BJ (cell line): Measurements from ENCODE around the gene TSPAN10. TPM values are rescaled to one million over a fixed set of nuclear protein-coding genes. Genes with fewer than 3 reads are reported as not detected.

Experiments
- CTCF ChIA-PET: fragments of 350-600 bp; formaldehyde crosslinking; extraction: SDS; loops from one replicate; lab custom pipeline; 2021; ENCODE audit warnings: antibody characterized with exemption, inconsistent platforms; lab: Yijun Ruan, JAX
- POLR2A ChIA-PET: fragments of 300-600 bp; sonication (Branson Sonifier 250); formaldehyde crosslinking; extraction: SDS; loops from one replicate; lab custom pipeline; 2021; ENCODE audit warnings: antibody characterized with exemption; lab: Charles Lee
- DNase-seq: peaks from one replicate; pipeline ENCODE4 v3.0.0-alpha.2; 2011; ENCODE audit warnings: low read depth
- H3K27me3 ChIP-seq: 2 replicates; pipeline ENCODE4 v1.6.0; 2011; ENCODE audit warnings: low read length; ENCODE audit not compliant: control insufficient read depth, insufficient read depth
- H3K36me3 ChIP-seq: 2 replicates; pipeline ENCODE4 v1.5.1; 2011; ENCODE audit warnings: low read length; ENCODE audit not compliant: control insufficient read depth, insufficient read depth
- H3K4me3 ChIP-seq: 2 replicates; pipeline ENCODE4 v1.5.1; 2011; ENCODE audit warnings: low read depth, mild to moderate bottlenecking, control low read depth, low read length
- CTCF ChIP-seq: IDR thresholded peaks from 2 replicates; pipeline ENCODE4 v1.5.1; 2011; ENCODE audit warnings: low read depth, mild to moderate bottlenecking, control low read depth, inconsistent platforms, low read length, moderate library complexity; ENCODE audit not compliant: insufficient read depth
- polyA plus RNA-seq: library from polyadenylated mRNA; depleted of rRNA; stranded (reverse); fragments of >200 nt; gene quantifications from 2 replicates; pipeline ENCODE4 v1.2.3, GENCODE V29; 2011

TSPAN10 gene
- polyA plus RNA-seq, 1 experiment: 3.0 TPM

- DNase-seq: no peak
- no peak overlapping the region for H3K4me3 ChIP-seq
- ChIA-PET CTCF (interaction anchor here (1.1 kb wide), 1 partner anchor 35 kb away, joined by 3 read pairs; no protein-coding TSS in a partner anchor), POLR2A (no interaction called here)
- no peak for TF ChIP-seq CTCF
- no peaks in the 10 kb centered on the region for H3K27me3 ChIP-seq
- no peaks in the 10 kb centered on the region for H3K36me3 ChIP-seq
Measured at GRCh38 chr17:81655378-81656117, 18.6 kb downstream of the TSPAN10 start.

GRCh38 chr17:81656118-81656743 lies 19.2 kb downstream of the TSPAN10 start, which contains the start of gene PDE6G:
TSS of gene PDE6G (minus strand) at chr17:81656542. CDS start at chr17:81653305, 3,237 bp downstream.
- CTCF ChIA-PET: interaction anchor here (1.0 to 1.1 kb wide), 2 partner anchors 36 to 54 kb away, joined by 3 read pairs; no protein-coding TSS in a partner anchor
- POLR2A ChIA-PET: no interaction called here
- H3K4me3 ChIP-seq: no peak within 1 kb of the TSS
- no peak for TF ChIP-seq CTCF
- no peaks in the 10 kb centered on the region for H3K27me3 ChIP-seq
- no peak for DNase-seq
- no peaks in the 10 kb centered on the region for H3K36me3 ChIP-seq

GRCh38 chr17:81656835-81657234 lies 19.8 kb downstream of the TSPAN10 start:
- H3K27me3 ChIP-seq: no peaks in the 10 kb centered on the region
- H3K4me3 ChIP-seq: no peak overlapping the region
- ChIA-PET CTCF (interaction anchor here (1.0 kb wide), 1 partner anchor 55 kb away, joined by 3 read pairs; no protein-coding TSS in a partner anchor), POLR2A (no interaction called here)
- no peaks in the 10 kb centered on the region for H3K36me3 ChIP-seq
- TF ChIP-seq CTCF: no peak
- no peak for DNase-seq

GRCh38 chr17:81659038-81659437 lies 22.0 kb downstream of the TSPAN10 start:
- TF ChIP-seq CTCF: no peak
- CTCF ChIA-PET: interaction anchor here (1.0 to 1.8 kb wide), 3 partner anchors 16 to 27 kb away, joined by 3 read pairs; no protein-coding TSS in a partner anchor
- no peak for DNase-seq
- H3K36me3 ChIP-seq: no peaks in the 10 kb centered on the region
- H3K4me3 ChIP-seq: no peak overlapping the region
- POLR2A ChIA-PET: no interaction called here
- H3K27me3 ChIP-seq: no peaks in the 10 kb centered on the region

GRCh38 chr17:81660441-81660840 lies 23.4 kb downstream of the TSPAN10 start:
- ChIA-PET CTCF (interaction anchor here (1.8 kb wide), 1 partner anchor 22 kb away, joined by 3 read pairs; no protein-coding TSS in a partner anchor), POLR2A (no interaction called here)
- Histone ChIP-seq H3K4me3 (no peak overlapping the region), H3K36me3 (peaks cover 3% of the 10 kb centered on the region), H3K27me3 (no peaks in the 10 kb centered on the region)
- DNase-seq: no peak
- TF ChIP-seq CTCF: no peak
